Immature natural killer cell (primary cell): ENCODE measurements around the gene POU2F1. TPM values are rescaled to one million over a fixed set of nuclear protein-coding genes. Genes with fewer than 3 reads are reported as not detected.

Source experiments
- DNase-seq, 3 donors: peaks; one replicate each; pipeline ENCODE4 v3.0.0; 2022; ENCODE audit warnings: mixed read lengths in 1 of 3
- H3K27ac Mint-ChIP-seq, 6 donors: one replicate each; pipeline ENCODE4 v1.8.0; 2020; ENCODE audit warnings: mixed read lengths in 6 of 6, mild to moderate bottlenecking in 5 of 6, inconsistent platforms in 4 of 6, moderate library complexity in 3 of 6
- H3K27me3 Mint-ChIP-seq, 3 donors: one replicate each; pipeline ENCODE4 v1.8.0; 2020 to 2021; ENCODE audit warnings: low read depth in 3 of 3, mild to moderate bottlenecking in 3 of 3, mixed read lengths in 3 of 3, moderate library complexity in 3 of 3, inconsistent platforms in 1 of 3
- H3K36me3 Mint-ChIP-seq, 3 donors: one replicate each; pipeline ENCODE4 v1.8.0; 2020; ENCODE audit warnings: mixed read lengths in 3 of 3, inconsistent platforms in 2 of 3, mild to moderate bottlenecking in 2 of 3
- H3K4me1 Mint-ChIP-seq, 2 donors: one replicate each; pipeline ENCODE4 v1.8.0; 2020; ENCODE audit warnings: inconsistent platforms in 2 of 2, mild to moderate bottlenecking in 2 of 2, mixed read lengths in 2 of 2, moderate library complexity in 1 of 2
- H3K4me3 Mint-ChIP-seq, 5 donors: one replicate each; pipeline ENCODE4 v1.8.0; 2020; ENCODE audit warnings: mild to moderate bottlenecking in 5 of 5, mixed read lengths in 5 of 5, inconsistent platforms in 3 of 5, moderate library complexity in 3 of 5
- H3K9me3 Mint-ChIP-seq, 6 donors: one replicate each; pipeline ENCODE4 v1.8.0; 2020; ENCODE audit warnings: mild to moderate bottlenecking in 6 of 6, mixed read lengths in 6 of 6, inconsistent platforms in 4 of 6, moderate library complexity in 3 of 6
- polyA plus RNA-seq, 3 donors: library from polyadenylated mRNA; unstranded; fragments of 300-500 nt; fragmentation: Illumina TruSeq; gene quantifications; one replicate each; pipeline ENCODE4 v1.2.3, GENCODE V29; 2021

POU2F1 gene
- polyA plus RNA-seq, 3 donors from 2014 or later = 0.70 to 8.7 (median 4.4) TPM

- Mint-ChIP-seq H3K4me3 (peak overlapping the region; percentile 64 to 84 (median 83)), H3K36me3 (peaks cover 40 to 81% (median 52%) of the 10 kb centered on the region in 3 donors), H3K27me3 (peaks cover 37 to 91% (median 85%) of the 10 kb centered on the region in 3 donors), H3K9me3 (no peaks in the 10 kb centered on the region), H3K4me1 (peaks cover 94 to 97% of the 10 kb centered on the region in 2 donors), H3K27ac (peak overlapping the region; percentile 92 to 99 (median 97))
- DNase-seq = peak; percentile 62 to 71 (median 70)
These were observed 217.8 kb downstream of the POU2F1 start for GRCh38 chr1:167438171-167439138.

- Mint-ChIP-seq H3K36me3 (peaks cover 33 to 79% (median 57%) of the 10 kb centered on the region in 3 donors), H3K27me3 (peaks cover 32 to 92% (median 80%) of the 10 kb centered on the region in 3 donors), H3K27ac (peak overlapping the region; percentile 92 to 99 (median 97)), H3K4me3 (peak overlapping the region; percentile 64 to 84 (median 83)), H3K4me1 (peaks cover 94 to 97% of the 10 kb centered on the region in 2 donors), H3K9me3 (no peaks in the 10 kb centered on the region)
- DNase-seq = peak in 2 of 3 donors; percentile 54 to 57
These were observed 218.8 kb downstream of the POU2F1 start for GRCh38 chr1:167439301-167439988.

GRCh38 chr1:167440345-167440744 is 219.7 kb downstream of the POU2F1 start:
- DNase-seq = no peak
- Mint-ChIP-seq H3K9me3 (no peaks in the 10 kb centered on the region), H3K27me3 (peaks cover 31 to 91% (median 81%) of the 10 kb centered on the region in 3 donors), H3K36me3 (peaks cover 33 to 80% (median 60%) of the 10 kb centered on the region in 3 donors), H3K4me3 (peak overlapping the region; percentile 50 to 83 (median 70)), H3K27ac (peak overlapping the region; percentile 92 to 99 (median 97)), H3K4me1 (peaks cover 98 to 100% of the 10 kb centered on the region in 2 donors)

DNA sequence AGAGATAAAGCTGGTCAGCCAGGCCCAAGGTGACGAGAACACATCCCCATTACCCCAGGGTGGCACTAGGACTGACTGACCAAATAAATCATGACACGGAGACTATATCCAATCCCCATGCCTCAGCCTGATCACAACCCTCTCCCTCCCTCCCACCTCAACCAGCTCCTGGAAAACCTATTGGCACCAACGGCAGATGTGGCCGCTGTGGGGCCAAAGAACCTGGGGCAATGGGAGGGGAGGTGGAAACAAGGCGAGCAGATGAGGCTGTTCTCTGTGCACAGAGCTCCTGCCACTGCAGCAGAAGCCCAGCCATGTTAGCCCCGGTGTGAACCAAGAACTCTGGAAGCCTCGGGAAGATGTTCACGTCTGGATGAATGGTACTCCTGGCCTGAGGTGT is 220.1 kb downstream of the POU2F1 start:
- Mint-ChIP-seq H3K27ac (peak overlapping the region; percentile 92 to 99 (median 97)), H3K4me3 (peak overlapping the region in 4 of 5 donors; percentile 50 to 83 (median 66)), H3K27me3 (peaks cover 31 to 90% (median 80%) of the 10 kb centered on the region in 3 donors), H3K9me3 (no peaks in the 10 kb centered on the region), H3K4me1 (peaks cover 98 to 100% of the 10 kb centered on the region in 2 donors), H3K36me3 (peaks cover 33 to 79% (median 61%) of the 10 kb centered on the region in 3 donors)
- no peak for DNase-seq

DNA sequence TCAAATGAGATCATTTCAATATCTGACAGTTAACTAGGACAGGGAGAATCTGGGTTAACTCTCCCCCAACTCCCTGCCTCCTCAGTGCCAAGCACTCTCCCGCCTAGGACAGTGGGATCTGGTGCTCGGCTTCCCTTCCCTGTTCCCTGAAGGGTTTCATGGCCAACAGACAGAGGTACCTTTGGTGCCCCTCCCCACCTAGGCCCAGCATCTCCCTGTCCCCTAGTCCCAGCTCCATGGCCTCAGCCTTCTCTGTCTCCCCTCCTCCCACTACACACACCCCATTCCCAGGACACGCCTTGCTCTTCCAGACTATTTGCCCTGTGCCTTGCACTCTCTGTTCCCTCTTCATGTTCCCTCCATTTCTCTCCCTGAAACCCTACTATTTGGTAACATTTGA is 220.5 kb downstream of the POU2F1 start:
- Mint-ChIP-seq H3K27me3 (peaks cover 31 to 90% (median 82%) of the 10 kb centered on the region in 3 donors), H3K36me3 (peaks cover 33 to 79% (median 62%) of the 10 kb centered on the region in 3 donors), H3K27ac (peak overlapping the region; percentile 92 to 99 (median 97)), H3K4me3 (peak overlapping the region in 4 of 5 donors; percentile 50 to 70 (median 56)), H3K4me1 (peaks cover 98 to 100% of the 10 kb centered on the region in 2 donors), H3K9me3 (no peaks in the 10 kb centered on the region)
- no peak for DNase-seq

DNA sequence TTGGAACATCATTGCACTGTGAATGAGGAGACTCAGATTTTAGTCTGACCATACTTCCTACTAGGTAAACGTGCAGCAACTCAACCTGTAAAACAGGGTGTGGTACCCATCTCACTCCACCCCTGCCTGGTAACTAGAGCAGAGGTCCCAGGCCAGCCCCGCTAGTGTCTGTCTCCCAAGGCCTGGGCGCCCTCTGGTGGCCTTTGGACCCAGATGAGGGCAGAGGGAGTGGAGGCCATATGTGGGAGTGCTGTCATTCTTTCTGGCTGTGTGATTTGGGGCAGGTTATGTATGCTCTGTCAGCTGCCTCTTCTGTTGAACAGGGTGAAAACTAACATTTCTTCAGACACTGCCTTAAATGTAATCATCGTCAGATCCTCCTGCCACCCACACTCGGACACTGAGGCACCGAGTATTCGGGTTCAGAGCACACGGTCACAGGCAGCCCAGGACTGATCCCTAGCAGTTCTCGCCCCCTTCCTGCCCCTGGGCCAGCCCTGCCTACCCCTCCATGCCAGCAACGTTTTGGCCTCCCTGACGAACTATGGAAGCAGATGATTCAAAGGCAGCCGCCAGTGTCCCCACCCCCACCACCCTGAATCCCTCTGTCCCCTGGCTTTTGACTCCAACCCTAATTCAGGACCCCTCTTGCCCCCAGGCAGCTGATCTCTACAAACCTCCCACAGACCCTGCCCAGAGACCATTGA is 221.6 kb downstream of the POU2F1 start:
- Mint-ChIP-seq H3K36me3 (peaks cover 31 to 71% (median 54%) of the 10 kb centered on the region in 3 donors), H3K9me3 (no peaks in the 10 kb centered on the region)

GRCh38 chr1:167442854-167443565 is 222.3 kb downstream of the POU2F1 start:
- Mint-ChIP-seq H3K27me3 (peaks cover 43 to 92% (median 82%) of the 10 kb centered on the region in 3 donors), H3K27ac (peak overlapping the region; percentile 92 to 99 (median 97)), H3K4me3 (peak overlapping the region; percentile 50 to 76 (median 60)), H3K4me1 (peaks cover 98 to 100% of the 10 kb centered on the region in 2 donors), H3K36me3 (peaks cover 27 to 64% (median 48%) of the 10 kb centered on the region in 3 donors), H3K9me3 (no peaks in the 10 kb centered on the region)
- DNase-seq = no peak

More for the DNA sequence above, 221.6 kb downstream of the POU2F1 start:
- Mint-ChIP-seq H3K4me1 (peaks cover 98 to 100% of the 10 kb centered on the region in 2 donors), H3K4me3 (peak overlapping the region; percentile 50 to 76 (median 60)), H3K27me3 (peaks cover 37 to 90% (median 82%) of the 10 kb centered on the region in 3 donors), H3K27ac (peak overlapping the region; percentile 92 to 99 (median 97))
- DNase-seq = peak; percentile 83 to 87 (median 84)

DNA sequence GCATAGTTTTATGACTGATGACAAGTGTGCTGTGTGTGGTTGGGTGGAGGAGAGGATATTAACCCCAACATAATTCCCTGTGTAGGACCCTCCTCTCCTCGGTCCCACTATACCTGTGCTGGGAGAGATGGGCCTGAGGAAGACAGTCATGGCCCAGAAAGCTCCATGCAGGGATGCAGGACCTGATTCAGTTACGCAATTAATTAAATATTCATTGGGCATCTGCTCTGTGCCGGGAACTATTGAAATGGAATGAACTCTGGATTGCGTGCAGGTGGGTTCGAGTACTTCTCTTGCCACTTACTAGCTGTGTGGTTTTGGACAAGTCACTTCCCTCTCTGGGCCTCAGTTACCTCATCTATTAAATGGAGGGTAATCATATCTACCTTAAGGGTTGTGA is 223.1 kb downstream of the POU2F1 start:
- DNase-seq = no peak
- Mint-ChIP-seq H3K4me3 (peak overlapping the region; percentile 2 to 62 (median 50)), H3K27ac (peak overlapping the region; percentile 92 to 99 (median 97)), H3K9me3 (no peaks in the 10 kb centered on the region), H3K4me1 (peaks cover 98 to 100% of the 10 kb centered on the region in 2 donors), H3K36me3 (peaks cover 22 to 57% (median 40%) of the 10 kb centered on the region in 3 donors), H3K27me3 (peaks cover 39 to 92% (median 78%) of the 10 kb centered on the region in 3 donors)

DNA sequence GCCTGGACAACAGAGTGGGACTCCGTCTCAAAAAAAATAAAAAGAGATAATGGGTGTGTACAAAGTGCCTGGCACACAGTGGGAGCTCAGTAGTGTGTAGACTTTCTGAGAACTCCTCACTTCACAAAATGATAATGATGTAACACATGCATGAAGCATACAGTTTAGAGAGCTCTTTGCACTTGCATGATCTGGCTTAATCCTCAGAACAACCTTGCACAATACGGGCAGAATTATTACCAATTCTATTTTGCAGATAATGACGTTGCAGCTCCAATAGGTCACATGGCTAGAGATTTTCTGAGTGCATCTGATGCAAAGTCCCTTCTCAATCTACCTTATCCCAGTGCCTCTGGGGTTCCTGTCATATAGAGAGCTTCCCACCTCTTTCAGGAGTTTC is 226.3 kb downstream of the POU2F1 start:
- peaks cover 20 to 39% (median 33%) of the 10 kb centered on the region in 3 donors for H3K36me3 Mint-ChIP-seq
- peak overlapping the region; percentile 92 to 99 (median 97) for H3K27ac Mint-ChIP-seq
- peaks cover 95 to 96% of the 10 kb centered on the region in 2 donors for H3K4me1 Mint-ChIP-seq
- H3K27me3 Mint-ChIP-seq = peaks cover 45 to 81% (median 65%) of the 10 kb centered on the region in 3 donors
- DNase-seq = peak in 1 of 3 donors; percentile 53
- peak overlapping the region; percentile 76 to 88 (median 79) for H3K4me3 Mint-ChIP-seq
- no peaks in the 10 kb centered on the region for H3K9me3 Mint-ChIP-seq

DNA sequence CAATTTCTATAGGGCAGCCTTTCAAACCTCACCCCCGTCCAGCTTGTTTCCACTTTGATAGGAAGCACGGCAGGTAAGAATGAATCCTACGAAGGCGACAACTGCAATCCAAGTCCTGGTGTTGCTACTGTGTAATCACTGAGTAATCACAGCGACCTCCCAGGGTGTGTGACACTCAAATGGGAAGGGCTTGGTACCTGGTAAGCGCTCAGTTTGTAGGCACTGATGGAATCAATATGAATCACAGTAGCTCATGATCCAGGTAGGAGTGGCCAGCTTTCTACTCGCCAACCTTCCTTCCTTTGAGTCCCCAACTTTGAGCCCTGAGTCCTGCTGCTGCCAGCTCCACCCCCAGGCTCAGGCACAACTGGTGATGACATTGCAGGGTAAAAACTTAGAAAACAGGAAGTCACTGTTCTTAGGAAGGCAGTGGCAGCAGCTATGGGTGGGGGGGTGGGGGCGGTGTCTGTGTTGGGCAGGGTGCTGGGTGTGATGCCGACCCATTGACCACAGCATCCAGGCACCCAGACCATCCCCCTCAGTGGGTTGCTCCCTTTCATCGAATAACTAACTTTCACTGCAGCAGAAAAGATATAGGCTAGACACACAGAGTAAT is 226.9 kb downstream of the POU2F1 start:
- peak; percentile 83 to 86 (median 85) for DNase-seq
- H3K27ac Mint-ChIP-seq = peak overlapping the region; percentile 92 to 99 (median 97)
- peaks cover 17 to 39% (median 34%) of the 10 kb centered on the region in 3 donors for H3K36me3 Mint-ChIP-seq
- H3K4me3 Mint-ChIP-seq = peak overlapping the region; percentile 76 to 88 (median 79)
- no peaks in the 10 kb centered on the region for H3K9me3 Mint-ChIP-seq
- H3K27me3 Mint-ChIP-seq = peaks cover 43 to 81% (median 66%) of the 10 kb centered on the region in 3 donors
- peaks cover 95 to 96% of the 10 kb centered on the region in 2 donors for H3K4me1 Mint-ChIP-seq

GRCh38 chr1:167450843-167451242 is 230.2 kb downstream of the POU2F1 start:
- Mint-ChIP-seq H3K4me1 (peaks cover 81 to 85% of the 10 kb centered on the region in 2 donors), H3K4me3 (peak overlapping the region; percentile 87 to 96 (median 93)), H3K36me3 (peaks cover 17 to 19% (median 19%) of the 10 kb centered on the region in 3 donors), H3K27ac (peak overlapping the region; percentile 95 to 99 (median 98)), H3K27me3 (peaks cover 49 to 78% (median 73%) of the 10 kb centered on the region in 3 donors), H3K9me3 (no peaks in the 10 kb centered on the region)
- DNase-seq = peak; percentile 82 to 83 (median 83)

- Mint-ChIP-seq H3K4me1 (peaks cover 81 to 85% of the 10 kb centered on the region in 2 donors), H3K36me3 (peaks cover 9 to 24% (median 17%) of the 10 kb centered on the region in 3 donors), H3K4me3 (peak overlapping the region; percentile 87 to 96 (median 93)), H3K27ac (peak overlapping the region; percentile 95 to 99 (median 98)), H3K27me3 (peaks cover 45 to 78% (median 72%) of the 10 kb centered on the region in 3 donors), H3K9me3 (no peaks in the 10 kb centered on the region)
- DNase-seq = peak in 1 of 3 donors; percentile 46
These were observed 231.8 kb downstream of the POU2F1 start for GRCh38 chr1:167452483-167452882.
